ENCODE measurements around the gene OTULIN. TPM values are rescaled to one million over a fixed set of nuclear protein-coding genes. Genes with fewer than 3 reads are reported as not detected.

Gene OTULIN
- polyA plus RNA-seq, 1 donor: 14.3 TPM

GRCh38 chr5:14698495-14698894 lies 34.0 kb downstream of the OTULIN start:
- no peak for DNase-seq (ENCODE audit: low read depth)

- no peak for DNase-seq (ENCODE audit: low read depth)
Measured at GRCh38 chr5:14699159-14699558, 34.6 kb downstream of the OTULIN start.

DNA sequence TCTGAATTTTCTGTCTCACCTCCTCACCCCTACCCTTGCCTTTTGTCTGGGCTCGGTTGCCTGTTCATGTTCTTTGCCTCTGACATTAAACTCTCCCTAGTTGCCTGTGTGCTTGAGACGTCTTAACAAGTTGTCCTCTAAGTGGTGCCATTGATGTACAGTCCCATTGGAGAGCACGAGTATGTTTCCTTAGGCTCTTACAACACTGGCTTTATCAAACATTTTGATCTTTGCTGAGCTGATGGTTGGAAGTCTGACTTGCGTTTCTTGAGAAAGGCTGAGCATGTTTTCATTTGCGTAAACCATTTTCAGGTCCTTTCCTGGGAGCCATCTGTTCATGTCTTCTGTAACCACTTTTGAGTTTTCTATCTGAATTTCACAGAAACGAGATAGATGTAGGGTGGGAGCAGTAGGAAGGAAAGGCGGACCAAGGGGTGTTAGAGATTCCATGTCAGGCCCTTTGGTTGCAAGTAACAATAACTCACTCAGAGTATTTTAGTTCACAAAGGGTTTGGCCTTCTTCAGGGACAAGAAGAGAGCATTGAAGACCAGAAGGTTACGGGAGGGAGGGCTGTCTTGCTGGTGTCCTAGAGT lies 35.4 kb downstream of the OTULIN start:
- no peak for DNase-seq (ENCODE audit: low read depth)

GRCh38 chr5:14700478-14701436 lies 36.2 kb downstream of the OTULIN start:
- no peak for DNase-seq (ENCODE audit: low read depth)

DNA sequence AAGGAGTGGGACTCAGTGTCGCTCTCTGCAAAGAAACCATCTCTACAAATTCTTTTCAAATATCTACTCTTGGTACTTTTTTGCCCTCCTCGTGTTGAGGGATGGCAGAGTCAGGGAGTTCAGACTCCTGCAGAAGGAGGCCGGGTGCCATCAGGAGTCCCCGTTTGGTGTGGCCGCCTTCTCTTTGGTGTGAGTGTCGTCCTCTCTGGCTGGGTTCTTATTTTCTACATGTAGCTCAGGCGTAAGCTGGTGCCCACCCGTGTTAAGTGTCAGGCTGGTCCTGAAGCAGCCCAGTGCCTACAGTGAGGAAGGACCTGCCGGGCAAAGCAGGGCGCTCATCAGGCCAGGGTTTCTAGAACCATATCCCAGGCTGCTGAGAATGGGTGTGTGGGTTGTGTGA lies 37.0 kb downstream of the OTULIN start:
- no peak for DNase-seq (ENCODE audit: low read depth)

- DNase-seq (ENCODE audit: low read depth): no peak
Measured at GRCh38 chr5:14702238-14702839, 37.8 kb downstream of the OTULIN start.

- no peak for DNase-seq (ENCODE audit: low read depth)
Measured at GRCh38 chr5:14705556-14705955, 41.0 kb downstream of the OTULIN start.

DNA sequence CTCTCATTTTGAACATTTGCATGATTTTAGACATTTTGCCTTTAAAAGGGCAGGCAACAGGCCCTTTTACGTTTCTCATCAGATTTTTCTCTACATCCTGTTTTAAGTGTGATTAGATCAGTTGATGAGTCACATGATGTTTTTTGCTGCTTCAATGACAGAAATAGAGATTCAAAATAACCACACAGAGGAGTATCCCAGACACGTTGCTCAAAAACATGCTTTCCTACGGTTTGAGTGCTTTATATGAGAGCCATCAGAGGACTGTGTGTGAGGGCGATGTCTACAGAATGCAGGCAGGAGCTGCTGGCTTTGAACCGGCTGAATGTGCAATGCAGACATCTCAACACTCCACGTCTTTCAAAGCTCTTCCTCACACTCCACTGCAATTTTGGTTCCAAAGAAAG lies 42.1 kb downstream of the OTULIN start:
- DNase-seq (ENCODE audit: low read depth): no peak

GRCh38 chr5:14707811-14708390 lies 43.4 kb downstream of the OTULIN start:
- DNase-seq (ENCODE audit: low read depth): no peak

DNA sequence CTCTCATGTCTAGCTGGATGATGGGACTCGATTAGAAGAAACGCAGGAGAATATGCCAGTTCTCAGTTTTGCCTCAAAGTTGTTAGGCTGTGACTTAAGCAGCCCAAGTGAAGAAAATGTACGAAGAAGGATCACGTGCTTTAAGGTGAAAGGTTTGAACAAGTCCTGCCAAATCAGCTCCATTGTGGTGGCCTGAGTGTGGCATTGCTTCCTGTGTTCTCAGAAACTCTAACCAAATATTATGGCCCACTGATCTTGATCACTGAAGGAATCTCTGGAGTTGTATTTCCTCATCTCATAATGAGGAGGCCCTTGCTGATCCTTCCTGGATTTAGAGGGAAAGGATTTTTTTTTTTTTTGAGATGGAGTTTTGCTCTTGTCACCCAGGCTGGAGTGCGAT lies 44.0 kb downstream of the OTULIN start:
- DNase-seq (ENCODE audit: low read depth): no peak

GRCh38 chr5:14710313-14710994 lies 45.9 kb downstream of the OTULIN start:
- no peak for DNase-seq (ENCODE audit: low read depth)

GRCh38 chr5:14712131-14712530 lies 47.6 kb downstream of the OTULIN start:
- no peak for DNase-seq (ENCODE audit: low read depth)

GRCh38 chr5:14712666-14713065 lies 48.1 kb downstream of the OTULIN start:
- DNase-seq (ENCODE audit: low read depth): no peak

GRCh38 chr5:14713476-14714390 lies 49.2 kb downstream of the OTULIN start:
- DNase-seq (ENCODE audit: low read depth): no peak

- no peak for DNase-seq (ENCODE audit: low read depth)
Measured at GRCh38 chr5:14714706-14715105, 50.2 kb downstream of the OTULIN start.

DNA sequence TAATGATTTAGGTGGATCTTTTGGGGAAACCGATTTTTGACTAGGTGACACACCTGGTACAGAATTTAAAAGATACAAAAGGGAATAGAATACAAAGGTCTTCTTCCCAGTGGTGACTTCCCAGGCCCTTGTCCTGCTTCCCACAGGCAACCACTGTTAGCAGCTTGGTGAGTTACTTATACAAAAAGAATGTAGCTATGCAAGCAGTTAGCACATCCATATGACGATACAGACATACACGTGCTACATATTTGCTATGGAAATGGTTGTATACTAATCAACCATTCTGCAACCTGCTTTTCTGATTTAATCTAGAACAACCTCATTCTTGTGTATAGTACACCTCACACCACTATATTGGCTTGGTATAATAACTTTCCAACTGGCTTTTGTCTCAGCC lies 51.0 kb downstream of the OTULIN start:
- no peak for DNase-seq (ENCODE audit: low read depth)

- no peak for DNase-seq (ENCODE audit: low read depth)
Measured at GRCh38 chr5:14716755-14717752, 52.5 kb downstream of the OTULIN start.

DNA sequence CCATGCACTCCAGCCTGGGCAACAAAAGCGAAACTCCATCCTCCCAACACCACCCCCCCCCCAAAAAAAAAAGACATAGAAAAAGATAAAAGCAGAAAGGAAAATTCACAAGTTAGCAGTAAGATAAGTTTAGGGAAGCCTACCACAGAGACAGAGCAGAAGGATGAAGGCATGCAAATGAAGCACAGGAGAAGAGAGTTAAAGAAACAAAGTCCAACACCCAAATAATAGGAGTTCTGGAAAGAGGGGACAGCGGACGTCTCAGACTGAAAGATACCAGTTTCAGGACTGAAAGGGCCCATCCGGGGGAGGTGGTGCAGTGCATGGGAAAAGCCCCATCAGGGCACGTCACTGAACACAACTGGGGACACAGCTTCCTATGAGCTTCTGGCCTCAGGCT lies 54.3 kb downstream of the OTULIN start:
- DNase-seq (ENCODE audit: low read depth): no peak

GRCh38 chr5:14720236-14720923 lies 55.9 kb downstream of the OTULIN start:
- DNase-seq (ENCODE audit: low read depth): no peak

Data from forelimb muscle (tissue), 1 donor.